IMR-90 (cell line): Measurements from ENCODE around the gene SEMA6A. TPM values are rescaled to one million over a fixed set of nuclear protein-coding genes. Genes with fewer than 3 reads are reported as not detected.

Experiments used
- ATAC-seq: fragments of 200-7000 bp; cut with Tn5 transposase; 2 replicates; pipeline ENCODE4 v1.9.1; 2020; ENCODE audit warnings: low read depth, mild to moderate bottlenecking, moderate library complexity
- BruUV-seq: library from RNA; stranded (reverse); fragments of 400-500 nt; replicated peaks from 2 replicates; lab custom pipeline; 2021; lab: Mats Ljungman, UMichigan
- CTCF ChIA-PET: fragments of 300-600 bp; formaldehyde crosslinking; extraction: SDS; loops from one replicate; lab custom pipeline; 2021; ENCODE audit warnings: antibody characterized with exemption; lab: Yijun Ruan, JAX
- POLR2A ChIA-PET: fragments of 300-600 bp; sonication (Branson Sonifier 250); formaldehyde crosslinking; loops from one replicate; lab custom pipeline; 2022; ENCODE audit warnings: antibody characterized with exemption; ENCODE audit not compliant: unreplicated experiment; lab: Charles Lee
- DNase-seq: peaks from one replicate; pipeline ENCODE4 v3.0.0; 2013
- H2AFZ ChIP-seq: replicated peaks from 2 replicates; pipeline ENCODE3; 2013; ENCODE audit warnings: low read length, mild to moderate bottlenecking; ENCODE audit not compliant: poor library complexity
- H2AK5ac ChIP-seq: 2 replicates; pipeline ENCODE4 v1.6.1; 2013; ENCODE audit warnings: low read depth, low read length, inconsistent platforms
- H2AK9ac ChIP-seq: replicated peaks from 2 replicates; pipeline ENCODE3; 2013; ENCODE audit warnings: mild to moderate bottlenecking, low read depth, low read length, moderate library complexity; ENCODE audit not compliant: poor library complexity
- H2BK120ac ChIP-seq: 2 replicates; pipeline ENCODE4 v1.6.1; 2013; ENCODE audit warnings: low read depth, low read length, inconsistent platforms
- H2BK15ac ChIP-seq: 3 replicates; pipeline ENCODE4 v1.6.1; 2013; ENCODE audit warnings: low read depth, low read length, inconsistent platforms
- H2BK20ac ChIP-seq: 2 replicates; pipeline ENCODE4 v1.6.1; 2013; ENCODE audit warnings: low read depth, mild to moderate bottlenecking, inconsistent platforms, low read length, moderate library complexity
- H2BK5ac ChIP-seq: 2 replicates; pipeline ENCODE4 v1.6.1; 2013; ENCODE audit warnings: mild to moderate bottlenecking, low read depth, low read length, inconsistent platforms; ENCODE audit not compliant: poor library complexity, severe bottlenecking
- H3K14ac ChIP-seq: replicated peaks from 2 replicates; pipeline ENCODE4 v1.6.1; 2013; ENCODE audit warnings: low read depth, low read length, inconsistent platforms
- H3K18ac ChIP-seq: 2 replicates; pipeline ENCODE4 v1.6.1; 2013; ENCODE audit warnings: low read depth, low read length, control low read depth
- H3K23ac ChIP-seq: 2 replicates; pipeline ENCODE4 v1.6.1; 2013; ENCODE audit warnings: low read depth, low read length, inconsistent platforms
- H3K27ac ChIP-seq: 2 replicates; pipeline ENCODE4 v1.5.1; 2013; ENCODE audit warnings: mild to moderate bottlenecking, control low read depth, low read length; ENCODE audit not compliant: insufficient read depth
- H3K27me3 ChIP-seq: 2 replicates; pipeline ENCODE4 v1.6.1; 2013; ENCODE audit warnings: low read length; ENCODE audit not compliant: control insufficient read depth, insufficient read depth
- H3K36me3 ChIP-seq: 2 replicates; pipeline ENCODE4 v1.6.1; 2013; ENCODE audit warnings: low read length, mixed read lengths; ENCODE audit not compliant: control insufficient read depth, insufficient read depth
- H3K4ac ChIP-seq: 2 replicates; pipeline ENCODE4 v1.6.1; 2013; ENCODE audit warnings: low read depth, low read length, inconsistent platforms
- H3K4me1 ChIP-seq: 2 replicates; pipeline ENCODE4 v1.6.1; 2013; ENCODE audit warnings: low read length, mixed read lengths; ENCODE audit not compliant: control insufficient read depth, insufficient read depth
- H3K4me2 ChIP-seq: 2 replicates; pipeline ENCODE4 v1.6.1; 2013; ENCODE audit warnings: low read depth, mild to moderate bottlenecking, control low read depth, low read length, moderate library complexity
- H3K4me3 ChIP-seq: 2 replicates; pipeline ENCODE4 v1.5.1; 2013; ENCODE audit warnings: low read depth, mild to moderate bottlenecking, control low read depth, low read length, moderate library complexity; ENCODE audit not compliant: insufficient read depth
- H3K56ac ChIP-seq: 2 replicates; pipeline ENCODE4 v1.6.1; 2013; ENCODE audit warnings: low read length, inconsistent platforms; ENCODE audit not compliant: insufficient read depth; ENCODE audit errors: extremely low read depth
- H3K79me1 ChIP-seq, 2 experiments: 2 replicates each; pipeline ENCODE4 v1.6.1; 2013; ENCODE audit warnings: low read length in 2 of 2, inconsistent platforms in 1 of 2, low read depth in 1 of 2
- H3K9ac ChIP-seq: 2 replicates; pipeline ENCODE4 v1.6.1; 2013; ENCODE audit warnings: low read depth, low read length, control low read depth
- H3K9me1 ChIP-seq: 2 replicates; pipeline ENCODE4 v1.6.1; 2013; ENCODE audit warnings: low read length, inconsistent platforms; ENCODE audit not compliant: insufficient read depth
- H3K9me3 ChIP-seq: 2 replicates; pipeline ENCODE4 v1.6.1; 2013; ENCODE audit warnings: low read length; ENCODE audit not compliant: control insufficient read depth, insufficient read depth
- H4K20me1 ChIP-seq: 2 replicates; pipeline ENCODE4 v1.6.1; 2013; ENCODE audit warnings: low read length, inconsistent platforms; ENCODE audit not compliant: insufficient read depth
- H4K5ac ChIP-seq: 2 replicates; pipeline ENCODE4 v1.6.1; 2013; ENCODE audit warnings: mild to moderate bottlenecking, low read depth, low read length, control low read depth
- H4K8ac ChIP-seq, 2 experiments: 2 replicates each; pipeline ENCODE4 v1.6.1; 2013; ENCODE audit warnings: low read depth in 2 of 2, low read length in 2 of 2, control low read depth in 1 of 2, inconsistent platforms in 1 of 2
- H4K91ac ChIP-seq: 2 replicates; pipeline ENCODE4 v1.6.1; 2013; ENCODE audit warnings: low read depth, low read length, inconsistent platforms; ENCODE audit not compliant: insufficient read depth
- CEBPB ChIP-seq: IDR thresholded peaks from 2 replicates; pipeline ENCODE4 v1.6.1; 2012; ENCODE audit warnings: low read depth, low read length, improper control_type of control experiment
- MAZ ChIP-seq: IDR thresholded peaks from 2 replicates; pipeline ENCODE4 v1.6.1; 2012; ENCODE audit warnings: low read depth, mild to moderate bottlenecking, low read length, improper control_type of control experiment, moderate library complexity, borderline replicate concordance
- MXI1 ChIP-seq: IDR thresholded peaks from 2 replicates; pipeline ENCODE4 v1.6.1; 2012; ENCODE audit warnings: low read depth, mild to moderate bottlenecking, low read length, moderate library complexity, borderline replicate concordance
- POLR2A ChIP-seq: IDR thresholded peaks from 2 replicates; pipeline ENCODE4 v1.6.1; 2012; ENCODE audit warnings: mild to moderate bottlenecking, low read depth, low read length
- RAD21 ChIP-seq: IDR thresholded peaks from 2 replicates; pipeline ENCODE4 v1.6.1; 2012; ENCODE audit warnings: low read length, improper control_type of control experiment
- RCOR1 ChIP-seq: IDR thresholded peaks from 2 replicates; pipeline ENCODE4 v1.6.1; 2012; ENCODE audit warnings: mild to moderate bottlenecking, low read length, improper control_type of control experiment; ENCODE audit not compliant: insufficient replicate concordance
- RFX5 ChIP-seq: IDR thresholded peaks from 2 replicates; pipeline ENCODE4 v1.8.0; 2012; ENCODE audit warnings: low read depth, mild to moderate bottlenecking, low read length, moderate library complexity
- SMC3 ChIP-seq: fragments of 150-350 bp; IDR thresholded peaks from 2 replicates; pipeline ENCODE4 v1.6.1; 2016; ENCODE audit warnings: low read depth, mild to moderate bottlenecking, antibody characterized with exemption, low read length, moderate library complexity
- WGBS, 2 experiments: methylation state at CpG; one replicate each; pipeline versions ENCODE4 v1.1.5 to v1.1.7; 2013; ENCODE audit warnings: missing lambda C conversion rate in 2 of 2; ENCODE audit not compliant: insufficient read length in 1 of 2; ENCODE audit errors: extremely low coverage in 2 of 2; 5-methylcytosine and 5-hydroxymethylcytosine counted together
- dilution Hi-C: fragments of 300-500 bp; cut with HindIII; formaldehyde crosslinking; loops from one replicate; pipeline ENCODE4 v1.14.3; 2018; ENCODE audit warnings: low sequenced_read_pairs; ENCODE audit not compliant: unreplicated experiment
- in situ Hi-C: fragments of 300-500 bp; cut with MboI; formaldehyde crosslinking; loops from 3 replicates; pipeline ENCODE4 v1.14.3; 2019; ENCODE audit warnings: low sequenced_read_pairs, inconsistent platforms, mixed read lengths
- intact Hi-C: fragments of 100-400 bp; cut with micrococcal nuclease; formaldehyde crosslinking; loops from 2 replicates; pipeline ENCODE4 v1.10.0; 2022
- polyA plus RNA-seq, 3 experiments: library from polyadenylated mRNA; depleted of rRNA; stranded (reverse); fragments of >200 nt; gene quantifications; 2 replicates each; pipeline ENCODE4 v1.2.3, GENCODE V29; 2012; ENCODE audit warnings: low replicate concordance in 1 of 3
- total RNA-seq: library from RNA; depleted of rRNA; stranded (reverse); fragments of >200 nt; gene quantifications from 2 replicates; pipeline ENCODE4 v1.2.3, GENCODE V29; 2012
- TF ChIP-seq, protein P1 (sequence below): fragments of 150-350 bp; IDR thresholded peaks from 2 replicates; pipeline ENCODE4 v1.6.1; 2016; ENCODE audit warnings: low read depth, mild to moderate bottlenecking, low read length, moderate library complexity, borderline replicate concordance

The SEMA6A gene
- total and polyA plus RNA-seq, 2 of the 4 experiments (the other 2 are of a cell fraction), result 0.27 to 0.36 TPM

- Histone ChIP-seq H4K8ac (no peak overlapping the region), H4K20me1 (no peaks in the 10 kb centered on the region), H2BK20ac (no peak overlapping the region), H3K23ac (no peak overlapping the region), H3K9me1 (no peaks in the 10 kb centered on the region), H3K18ac (no peak overlapping the region), H2BK5ac (no peak overlapping the region), H4K91ac (no peak overlapping the region), H2AFZ (no peak overlapping the region), H3K36me3 (no peaks in the 10 kb centered on the region), H2BK120ac (no peak overlapping the region), H3K27ac (no peak overlapping the region), H2AK5ac (no peak overlapping the region), H4K5ac (no peak overlapping the region), H3K4me2 (no peak overlapping the region), H3K9ac (no peak overlapping the region), H3K56ac (no peak overlapping the region), H3K27me3 (no peaks in the 10 kb centered on the region), H2BK15ac (no peak overlapping the region), H2AK9ac (no peak overlapping the region), H3K14ac (no peak overlapping the region), H3K4me1 (no peaks in the 10 kb centered on the region), H3K4me3 (no peak overlapping the region), H3K9me3 (peaks cover 5% of the 10 kb centered on the region; the same call in 1 of the 2 replicates), H3K4ac (no peak overlapping the region), H3K79me1 (no peaks in the 10 kb centered on the region)
- ChIA-PET POLR2A (no interaction called here), CTCF (no interaction called here)
- in situ Hi-C loops, result no loop called here
- WGBS, 2 experiments, result 60% methylated on average over 1 of the region's 2 CpGs; no CpG with 5 or more reads in 1 of the 2 experiments
- no TSS peak for BruUV-seq
- dilution Hi-C loops, result no loop called here
- TF ChIP-seq MXI1 (no peak), MAZ (no peak), CEBPB (no peak), SMC3 (no peak), RFX5 (no peak), POLR2A (no peak), RAD21 (no peak), RCOR1 (no peak)
- TF ChIP-seq, protein P1, sequence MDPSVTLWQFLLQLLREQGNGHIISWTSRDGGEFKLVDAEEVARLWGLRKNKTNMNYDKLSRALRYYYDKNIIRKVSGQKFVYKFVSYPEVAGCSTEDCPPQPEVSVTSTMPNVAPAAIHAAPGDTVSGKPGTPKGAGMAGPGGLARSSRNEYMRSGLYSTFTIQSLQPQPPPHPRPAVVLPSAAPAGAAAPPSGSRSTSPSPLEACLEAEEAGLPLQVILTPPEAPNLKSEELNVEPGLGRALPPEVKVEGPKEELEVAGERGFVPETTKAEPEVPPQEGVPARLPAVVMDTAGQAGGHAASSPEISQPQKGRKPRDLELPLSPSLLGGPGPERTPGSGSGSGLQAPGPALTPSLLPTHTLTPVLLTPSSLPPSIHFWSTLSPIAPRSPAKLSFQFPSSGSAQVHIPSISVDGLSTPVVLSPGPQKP, result no peak
- DNase-seq (no peak), ATAC-seq (no peak)
- intact Hi-C loops, result no loop called here
These were observed 96.1 kb downstream of the SEMA6A start for GRCh38 chr5:116478491-116478890.
